ENCODE results near the gene AKAP13.
"Not testable (repeated sequence)": the region's sequence is repeated elsewhere in the genome, so short reads cannot be mapped to it uniquely, and the experiment has no call there.

The AKAP13 gene

DNA sequence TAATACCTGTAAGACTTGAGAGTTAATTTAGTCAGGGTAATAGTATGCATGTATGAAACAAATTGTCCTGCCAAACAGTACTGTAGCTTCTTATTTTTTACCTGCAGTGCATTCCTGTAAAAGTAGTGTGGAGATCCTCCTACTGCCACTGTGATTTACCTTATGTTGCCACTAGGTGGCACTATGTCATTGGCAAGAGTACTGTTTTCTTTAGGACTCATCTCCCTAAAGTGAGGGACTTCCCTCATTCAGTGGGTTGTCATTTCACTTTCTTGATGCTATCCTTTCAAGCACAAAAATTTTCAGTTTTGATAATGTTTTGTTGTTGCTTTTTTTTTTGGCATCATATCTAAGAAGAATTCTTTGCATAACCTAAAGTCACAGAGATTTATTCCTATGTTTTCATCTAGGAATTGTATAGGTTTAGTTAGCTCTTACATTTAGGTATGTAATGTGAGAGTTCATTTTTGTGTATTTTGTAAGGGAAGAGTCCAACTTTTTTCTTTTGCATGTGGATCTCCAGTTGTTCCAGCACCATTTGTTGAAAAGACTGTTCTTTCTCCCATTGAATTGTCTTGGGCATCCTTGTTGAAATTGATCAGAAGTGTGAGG lies 105.7 kb downstream of the AKAP13 start:
- Histone ChIP-seq H3K27ac (no peak overlapping the region), H3K4me3 (no peak overlapping the region)

DNA sequence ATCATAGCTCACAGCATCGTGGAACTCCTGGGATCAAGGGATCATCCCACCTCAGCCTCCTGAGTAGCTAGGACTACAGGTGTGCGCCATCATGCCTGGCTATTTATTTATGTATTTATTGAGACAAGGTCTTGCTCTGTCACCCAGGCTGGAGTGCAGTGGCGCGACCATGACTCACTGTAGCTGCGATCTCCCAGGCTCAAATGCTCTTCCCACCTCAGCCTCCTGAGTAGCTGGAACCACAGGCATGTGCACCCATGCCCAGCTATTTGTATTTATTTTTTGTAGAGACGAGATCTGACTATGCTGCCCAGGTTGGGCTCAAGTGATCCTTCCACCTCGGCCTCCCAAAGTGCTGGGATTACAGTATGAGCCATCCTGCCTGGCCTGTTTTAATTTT lies 107.4 kb downstream of the AKAP13 start:
- H3K27ac ChIP-seq, H3K4me3 ChIP-seq: not testable (repeated sequence)

DNA sequence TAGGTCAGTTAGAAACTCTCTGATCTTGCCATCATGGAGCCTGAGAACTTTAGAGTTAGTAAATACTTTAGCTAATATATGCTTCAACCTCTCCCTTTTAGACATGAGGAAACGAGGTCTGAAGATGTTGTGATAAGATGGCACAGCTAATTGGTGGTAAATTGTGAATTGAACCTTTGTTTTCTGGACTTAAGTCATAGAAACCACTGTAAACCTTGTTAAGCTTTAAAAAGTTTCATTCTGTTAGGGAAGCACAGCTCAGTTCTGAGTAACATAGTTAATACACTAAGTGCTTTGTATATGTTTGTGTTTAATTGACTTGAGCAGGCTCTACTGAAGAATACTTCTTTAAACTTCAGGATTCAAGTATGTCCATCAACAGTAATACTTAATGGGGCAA lies 108.6 kb downstream of the AKAP13 start:
- no peak overlapping the region for H3K4me3 ChIP-seq
- peak overlapping the region in 3 of 21 experiments; percentile 3 to 55 (median 23) for H3K27ac ChIP-seq

DNA sequence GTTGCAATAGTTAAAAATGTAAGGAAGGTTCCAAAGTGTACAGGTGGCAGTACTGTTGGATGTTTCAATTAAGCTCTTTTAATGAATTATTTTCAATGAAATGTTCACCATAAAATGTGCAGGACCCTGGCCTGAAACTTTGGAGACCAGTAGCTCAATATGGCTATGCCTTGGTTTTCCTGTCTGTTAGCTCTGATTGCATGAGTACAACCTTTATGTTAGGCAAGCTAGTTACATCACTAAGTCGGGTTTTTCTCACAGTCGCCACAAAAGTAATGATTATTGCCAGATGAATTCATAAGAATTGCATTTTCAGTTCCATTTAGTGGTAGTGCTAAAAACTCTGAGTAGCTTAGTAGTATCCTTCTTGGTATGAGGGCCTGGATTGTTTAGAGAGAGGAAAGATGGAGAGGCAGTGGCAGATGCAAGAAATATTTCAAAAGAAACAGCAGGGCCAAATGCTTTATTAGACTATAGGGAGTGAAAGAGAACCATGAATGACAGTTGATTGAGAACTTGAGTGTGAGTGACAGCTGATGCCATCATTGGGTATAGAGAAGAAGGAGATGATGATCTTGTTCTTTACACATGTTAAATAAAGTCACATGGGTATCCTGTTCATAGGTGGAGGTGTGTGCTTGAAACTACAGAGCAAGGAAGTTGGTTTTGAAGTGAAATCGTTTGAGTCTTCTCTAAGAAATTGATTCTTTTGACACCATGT lies 109.5 kb downstream of the AKAP13 start:
- peak overlapping the region in 1 of 21 experiments; percentile 56 for H3K27ac ChIP-seq
- H3K4me3 ChIP-seq, result no peak overlapping the region

DNA sequence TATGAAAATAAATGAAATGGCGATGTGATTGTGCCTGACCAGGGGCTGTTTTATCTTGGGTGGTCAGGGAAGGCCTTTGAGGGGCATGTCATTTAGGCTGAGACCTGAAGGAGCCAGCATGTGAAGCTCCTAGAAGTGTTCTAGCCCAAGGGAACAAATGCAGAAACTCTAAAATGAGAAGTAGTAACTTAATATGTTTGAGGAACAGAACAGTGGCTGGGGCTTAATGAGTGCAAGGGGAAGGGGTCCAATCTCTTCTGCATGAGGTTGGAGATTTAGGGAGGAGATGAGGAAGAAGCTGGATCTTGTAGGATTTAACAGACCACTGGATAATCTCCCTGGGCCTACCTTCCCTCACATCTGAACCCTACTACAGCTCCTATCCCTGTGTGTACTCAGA lies 110.5 kb downstream of the AKAP13 start:
- H3K27ac ChIP-seq, result no peak overlapping the region

DNA sequence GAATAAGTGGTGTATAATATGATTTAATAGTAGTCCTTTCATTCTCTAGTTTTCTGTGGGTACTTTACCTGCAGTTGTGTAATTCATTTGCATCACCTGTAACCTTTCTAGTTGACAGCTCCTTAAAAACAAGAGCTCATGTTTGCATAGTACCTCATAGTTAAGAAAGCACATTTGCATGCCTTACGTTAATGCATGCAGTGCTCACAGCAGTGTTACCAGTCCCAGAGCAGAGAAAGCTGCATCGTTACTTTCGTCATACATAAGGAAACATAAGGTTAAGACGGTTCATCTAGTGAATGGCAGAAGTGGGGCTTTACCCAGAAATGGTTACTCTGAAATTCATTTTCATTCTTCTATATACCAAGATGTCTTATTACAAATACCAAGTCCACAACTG lies 111.3 kb downstream of the AKAP13 start:
- Histone ChIP-seq H3K27ac (no peak overlapping the region), H3K4me3 (no peak overlapping the region)

More for the DNA sequence above, 110.5 kb downstream of the AKAP13 start:
- H3K4me3 ChIP-seq, result no peak overlapping the region

DNA sequence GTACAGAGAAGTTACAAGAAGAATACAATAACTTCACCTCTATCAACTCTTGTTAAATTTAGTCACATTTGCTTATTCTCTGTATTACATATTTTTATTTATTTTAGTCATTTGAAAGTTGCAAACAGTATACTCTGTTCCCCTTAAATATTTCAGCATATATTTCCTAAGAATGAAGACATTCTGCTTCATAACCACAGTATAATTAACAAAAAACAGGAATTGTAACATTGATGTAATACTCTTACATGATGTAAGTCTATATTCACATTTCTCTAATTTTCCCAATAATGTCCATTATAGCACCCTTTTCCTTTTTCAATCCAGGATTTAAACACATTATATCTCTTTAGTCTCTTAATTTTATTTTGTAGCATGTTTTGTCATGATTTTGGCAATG lies 112.0 kb downstream of the AKAP13 start:
- H3K27ac ChIP-seq, result no peak overlapping the region
- H3K4me3 ChIP-seq, result no peak overlapping the region

DNA sequence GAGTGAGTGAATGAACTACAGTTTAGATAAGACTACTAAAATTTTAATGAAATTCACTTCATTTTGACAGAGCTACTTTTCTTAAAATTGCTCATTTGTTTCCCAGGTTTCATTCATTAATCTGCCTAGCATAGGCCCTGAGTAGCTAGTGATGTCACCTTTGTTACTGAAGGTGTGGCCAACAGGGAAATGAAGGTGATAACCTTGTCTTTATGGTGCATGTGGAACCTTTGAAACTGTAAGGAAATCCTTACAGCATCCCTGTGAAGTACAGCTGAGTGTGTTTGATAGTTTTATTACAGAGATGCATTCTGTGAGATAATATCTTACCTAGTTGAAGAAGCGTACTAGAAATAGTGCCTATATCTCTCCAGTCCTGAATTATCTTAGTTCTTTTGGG lies 112.9 kb downstream of the AKAP13 start:
- H3K4me3 ChIP-seq, result no peak overlapping the region
- H3K27ac ChIP-seq, result peak overlapping the region in 3 of 21 experiments; percentile 9 to 62 (median 47)

DNA sequence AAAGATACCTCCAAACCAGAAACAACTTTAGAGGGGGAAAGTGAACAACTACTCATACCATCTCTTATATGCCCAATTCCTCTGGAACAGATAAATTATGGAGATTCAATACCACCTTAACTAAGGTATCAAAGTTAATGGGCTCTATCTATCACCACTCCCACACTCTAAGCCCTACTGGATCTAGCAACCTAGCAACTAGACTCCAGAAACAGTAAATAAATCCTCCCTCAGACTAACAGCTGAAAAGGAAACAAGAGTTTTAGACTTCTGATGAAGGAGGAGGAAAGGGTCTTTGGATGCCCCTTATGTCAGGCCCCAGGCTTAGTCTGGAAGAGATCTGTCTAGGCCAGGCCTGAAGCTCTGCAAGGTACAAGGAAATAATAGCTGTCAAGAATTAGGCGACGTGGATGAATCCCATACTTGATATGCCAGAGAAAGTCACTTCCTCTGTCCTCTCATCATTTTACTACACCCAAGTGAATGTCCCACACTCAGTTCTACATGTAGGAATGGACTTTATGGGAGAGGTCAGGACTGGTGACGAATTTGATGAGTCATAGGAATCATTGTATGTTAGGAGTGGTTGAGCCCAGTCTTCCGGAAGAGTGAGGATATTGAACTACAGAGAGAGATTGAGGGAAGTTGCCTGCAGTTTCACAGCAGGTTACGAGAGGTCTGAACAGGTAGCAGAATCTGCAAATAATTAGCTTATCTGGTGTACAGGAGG lies 113.8 kb downstream of the AKAP13 start:
- H3K4me3 ChIP-seq, result no peak overlapping the region
- peak overlapping the region in 8 of 21 experiments; percentile 17 to 75 (median 40) for H3K27ac ChIP-seq

DNA sequence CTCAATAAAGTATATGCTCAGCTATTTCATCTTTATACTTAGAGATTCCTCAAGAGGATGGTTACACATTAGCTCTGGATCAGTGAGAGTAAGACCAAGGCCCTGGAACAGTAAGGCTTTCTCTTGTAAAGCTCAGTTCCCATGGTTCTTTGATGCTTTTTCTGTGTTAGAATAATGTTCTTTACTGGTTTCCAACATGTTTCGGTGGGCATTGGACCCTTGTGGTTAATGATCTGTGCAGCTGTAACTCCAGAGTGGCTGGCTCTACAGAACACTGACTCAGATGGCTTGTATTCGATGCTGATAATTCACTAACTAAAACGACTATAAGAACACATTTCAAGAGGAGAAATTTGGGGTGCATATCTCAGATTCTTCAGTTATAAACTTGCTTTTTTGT lies 114.7 kb downstream of the AKAP13 start:
- peak overlapping the region in 3 of 21 experiments; percentile 2 to 75 (median 17) for H3K27ac ChIP-seq
- no peak overlapping the region for H3K4me3 ChIP-seq

DNA sequence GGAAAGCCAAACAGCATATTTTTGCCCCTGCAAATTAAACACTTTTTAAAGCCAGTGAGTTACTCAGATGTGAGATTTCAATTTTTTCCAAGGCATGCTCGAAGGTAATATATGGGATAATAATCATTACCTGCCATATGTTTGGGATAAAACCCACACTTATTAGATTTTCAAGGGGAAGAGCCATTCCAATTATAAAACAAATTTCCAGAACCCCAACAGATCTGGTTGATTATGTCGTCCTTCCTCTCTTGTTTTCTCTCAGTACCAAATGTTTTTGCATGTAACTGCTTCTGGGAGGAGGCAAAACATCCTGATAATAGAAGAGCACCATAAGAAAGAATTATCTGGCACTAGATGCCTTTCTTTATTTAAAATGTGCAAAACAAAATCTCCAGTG lies 115.1 kb downstream of the AKAP13 start:
- Histone ChIP-seq H3K4me3 (no peak overlapping the region), H3K27ac (no peak overlapping the region)

DNA sequence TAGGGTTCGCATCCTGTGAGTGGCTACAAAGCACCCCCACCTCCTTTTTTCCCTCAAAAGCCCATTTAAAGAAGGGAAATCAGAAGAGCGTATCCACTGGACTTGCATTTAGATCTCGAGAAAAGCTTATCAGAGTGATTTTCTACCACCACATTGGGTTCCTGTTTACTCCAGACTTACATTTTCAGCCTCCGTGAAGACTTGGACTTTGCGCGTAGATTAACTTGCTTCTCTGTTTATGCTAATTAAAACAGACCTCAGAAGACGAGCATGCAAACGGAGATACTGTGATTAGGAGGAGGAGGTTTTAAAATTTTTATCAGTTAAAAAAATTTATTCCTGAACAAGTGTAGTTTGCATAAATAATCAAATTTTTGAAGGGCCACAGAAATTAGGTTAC lies 115.7 kb downstream of the AKAP13 start:
- no peak overlapping the region for H3K4me3 ChIP-seq
- H3K27ac ChIP-seq, result no peak overlapping the region

DNA sequence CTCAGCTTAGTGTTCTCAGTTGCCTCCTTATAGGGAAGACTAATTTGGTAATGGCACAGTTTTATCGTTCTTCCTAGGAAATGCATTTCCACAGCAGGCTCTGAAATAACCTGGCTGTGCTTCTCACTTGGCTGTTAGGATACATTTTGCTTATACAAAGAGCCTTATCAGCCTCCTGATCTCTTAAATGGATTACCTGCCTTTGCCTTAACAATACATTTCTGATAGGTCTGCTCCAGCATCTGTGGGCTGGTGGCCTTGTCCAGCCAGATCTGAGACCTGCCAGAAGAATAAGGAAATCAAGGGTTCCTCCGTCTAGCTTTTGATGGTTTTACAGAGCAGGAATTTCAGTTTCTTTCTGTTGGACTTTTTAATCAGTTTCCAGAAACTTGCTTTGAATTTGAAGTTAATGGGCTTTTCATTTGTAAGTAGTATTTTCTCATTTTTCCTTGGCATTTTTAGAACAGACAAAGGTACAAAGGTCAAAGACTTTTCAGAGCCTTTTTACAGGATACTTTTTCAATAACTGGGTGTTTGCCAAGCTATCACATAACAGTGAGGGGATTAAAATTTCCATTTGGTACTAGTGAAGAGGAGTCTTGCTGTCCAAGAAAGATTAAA lies 116.3 kb downstream of the AKAP13 start:
- Histone ChIP-seq H3K27ac (no peak overlapping the region), H3K4me3 (no peak overlapping the region)

DNA sequence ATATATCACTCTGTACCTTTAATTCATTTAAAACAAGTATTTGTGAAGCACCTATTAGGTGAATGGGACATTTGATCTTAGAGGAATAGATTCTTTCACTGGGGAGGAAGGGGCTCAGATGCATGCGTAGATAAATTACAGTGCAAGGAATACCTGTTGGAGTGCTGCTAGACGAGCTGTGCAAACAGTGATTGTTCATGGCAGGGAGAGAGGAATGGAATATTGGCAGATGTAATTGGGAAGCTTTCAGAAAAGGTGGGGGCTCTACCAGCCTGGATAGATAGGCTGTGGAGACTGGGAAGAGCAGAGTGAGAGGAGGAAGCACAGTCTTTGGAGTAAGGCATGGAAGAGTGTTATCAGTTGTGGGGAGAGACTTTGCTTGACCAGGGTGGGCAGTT lies 116.8 kb downstream of the AKAP13 start:
- no peak overlapping the region for H3K27ac ChIP-seq

DNA sequence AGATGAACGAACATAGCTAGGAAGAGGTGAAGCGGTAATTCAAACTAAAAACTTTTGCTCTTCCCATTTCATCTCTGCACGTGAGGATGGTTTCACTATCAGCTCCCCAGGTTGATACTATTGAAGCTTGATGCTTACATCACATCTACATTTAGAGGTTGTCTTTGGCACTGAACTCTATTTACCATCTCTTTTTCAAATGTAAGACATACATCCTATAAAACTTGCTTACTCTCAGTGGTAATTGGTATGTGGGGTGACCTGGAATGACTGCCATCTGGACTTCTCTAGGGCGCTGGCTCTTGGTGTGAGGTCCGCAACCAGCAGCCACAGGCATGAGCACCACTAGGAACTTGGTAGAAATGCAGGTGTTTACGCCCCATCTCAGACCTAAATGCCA lies 118.1 kb downstream of the AKAP13 start:
- H3K27ac ChIP-seq, result no peak overlapping the region
- no peak overlapping the region for H3K4me3 ChIP-seq

More for the DNA sequence above, 116.8 kb downstream of the AKAP13 start:
- H3K4me3 ChIP-seq, result no peak overlapping the region

DNA sequence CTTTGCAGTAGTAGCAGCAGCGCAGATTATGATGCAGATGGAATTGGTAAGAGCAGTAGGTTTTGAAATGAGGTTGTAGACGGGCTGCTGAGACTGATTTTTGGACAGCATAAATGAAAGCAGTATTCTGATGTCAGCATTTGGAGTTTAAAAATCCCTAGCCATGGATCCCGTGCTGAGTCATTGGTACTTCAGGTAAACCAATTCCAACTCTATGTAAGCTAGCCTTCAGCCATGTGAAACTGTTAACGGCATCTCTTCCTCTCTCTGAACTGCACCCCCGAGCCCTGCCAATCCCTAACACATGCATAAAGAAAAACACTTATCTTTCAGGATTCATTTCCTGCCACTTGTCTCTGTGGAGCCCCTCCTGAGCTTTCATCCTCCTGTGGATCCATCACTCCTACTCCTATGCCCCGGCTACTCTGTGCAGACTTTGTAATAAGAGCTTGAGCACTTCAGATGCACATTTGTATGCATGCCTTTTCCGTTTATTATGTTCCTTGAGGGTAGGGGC lies 119.0 kb downstream of the AKAP13 start:
- Histone ChIP-seq H3K4me3 (no peak overlapping the region), H3K27ac (no peak overlapping the region)

DNA sequence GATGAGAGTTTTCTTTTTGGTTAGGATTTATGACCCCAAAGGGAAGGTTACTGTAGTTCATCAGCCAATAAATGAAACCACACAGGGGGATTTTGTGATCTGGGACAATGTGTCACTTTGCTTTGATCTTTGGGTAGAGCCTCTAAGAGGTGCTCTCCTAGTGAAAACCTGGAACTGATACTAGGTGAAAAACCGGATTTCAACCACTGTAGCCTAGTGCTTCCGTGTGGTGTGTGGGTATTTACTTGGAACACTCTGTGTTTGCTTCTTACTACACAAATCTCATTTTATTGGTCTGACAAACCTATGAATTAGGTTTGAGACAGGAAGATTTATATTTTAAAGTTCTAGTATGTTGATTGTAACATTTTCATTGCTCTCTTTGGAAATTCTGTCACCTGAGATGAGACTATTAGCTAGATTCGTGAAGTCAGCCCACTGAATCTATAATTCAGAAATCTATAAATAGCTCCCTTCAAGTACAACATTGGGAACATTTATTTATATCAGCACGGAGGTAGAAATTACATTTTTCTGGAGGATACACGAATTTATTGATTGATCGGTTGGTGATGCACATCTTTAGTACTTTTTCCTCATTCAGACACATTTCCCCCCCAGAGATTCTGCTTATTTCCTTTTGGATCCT lies 119.8 kb downstream of the AKAP13 start:
- Histone ChIP-seq H3K27ac (no peak overlapping the region), H3K4me3 (no peak overlapping the region)

DNA sequence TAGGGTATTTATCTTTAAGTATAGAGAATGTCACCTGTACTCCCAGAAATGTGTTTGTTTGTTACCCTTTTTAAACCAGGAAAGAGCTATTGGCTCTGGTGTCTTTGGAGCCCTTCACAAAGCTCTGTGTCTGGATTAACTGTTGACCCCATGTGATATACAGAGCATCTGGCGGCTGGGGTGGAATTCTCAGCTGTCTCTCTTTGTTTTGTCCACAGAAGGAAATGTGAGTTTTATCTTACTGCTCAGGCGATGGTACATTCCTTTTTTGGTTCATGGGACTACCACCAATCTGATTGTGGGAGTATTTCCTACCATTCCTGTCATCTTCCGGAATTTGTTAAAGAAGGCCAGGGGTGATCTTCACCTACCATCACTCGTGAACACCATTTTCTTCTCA lies 120.3 kb downstream of the AKAP13 start:
- no peak overlapping the region for H3K27ac ChIP-seq
- no peak overlapping the region for H3K4me3 ChIP-seq

DNA sequence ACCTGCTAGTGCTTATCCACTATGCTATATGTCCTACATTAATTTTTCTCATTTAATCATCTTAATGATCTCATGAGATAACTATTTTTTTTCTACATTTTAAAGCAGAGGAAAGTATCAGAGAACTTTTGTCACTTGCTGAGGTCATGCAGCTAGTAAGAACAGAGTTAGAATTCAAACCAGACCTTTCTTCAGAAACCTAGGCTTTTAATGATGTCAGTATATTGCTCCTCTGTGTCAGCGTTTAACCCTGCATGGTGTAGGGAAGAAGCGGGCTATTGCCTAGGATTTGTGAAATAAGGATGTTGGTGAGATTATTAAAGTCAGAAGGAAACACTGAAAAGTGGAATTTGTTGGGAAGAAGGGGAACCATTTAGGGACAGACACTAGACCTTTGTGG lies 121.2 kb downstream of the AKAP13 start:
- no peak overlapping the region for H3K4me3 ChIP-seq
- no peak overlapping the region for H3K27ac ChIP-seq

All from skin epidermis (tissue), 12 donors.